Measurements from ENCODE around the gene LAMA3.

LAMA3 gene

GRCh38 chr18:23822590-23823385 is 133.5 kb downstream of the LAMA3 start:
- no peak for DNase-seq (ENCODE audit: low read depth, low spot score)

- DNase-seq (ENCODE audit: low read depth, low spot score), result no peak
These were observed 135.0 kb downstream of the LAMA3 start for GRCh38 chr18:23824240-23824639.

GRCh38 chr18:23824669-23825068 is 135.4 kb downstream of the LAMA3 start:
- DNase-seq (ENCODE audit: low read depth, low spot score), result no peak

- no peak for DNase-seq (ENCODE audit: low read depth, low spot score)
These were observed 136.2 kb downstream of the LAMA3 start for GRCh38 chr18:23825496-23825895.

GRCh38 chr18:23825978-23826405 is 136.7 kb downstream of the LAMA3 start:
- DNase-seq (ENCODE audit: low read depth, low spot score), result no peak

- DNase-seq (ENCODE audit: low read depth, low spot score), result no peak
These were observed 137.8 kb downstream of the LAMA3 start for GRCh38 chr18:23826850-23827620.

GRCh38 chr18:23827681-23828080 is 138.4 kb downstream of the LAMA3 start:
- no peak for DNase-seq (ENCODE audit: low read depth, low spot score)

GRCh38 chr18:23828426-23828825 is 139.2 kb downstream of the LAMA3 start:
- no peak for DNase-seq (ENCODE audit: low read depth, low spot score)

GRCh38 chr18:23832911-23833310 is 143.7 kb downstream of the LAMA3 start:
- no peak for DNase-seq (ENCODE audit: low read depth, low spot score)

GRCh38 chr18:23833714-23834113 is 144.5 kb downstream of the LAMA3 start:
- DNase-seq (ENCODE audit: low read depth, low spot score), result no peak

- DNase-seq (ENCODE audit: low read depth, low spot score), result no peak
These were observed 145.8 kb downstream of the LAMA3 start for GRCh38 chr18:23835091-23835490.

- DNase-seq (ENCODE audit: low read depth, low spot score), result no peak
These were observed 146.3 kb downstream of the LAMA3 start for GRCh38 chr18:23835506-23835905.

- no peak for DNase-seq (ENCODE audit: low read depth, low spot score)
These were observed 148.3 kb downstream of the LAMA3 start for GRCh38 chr18:23837591-23837990.

GRCh38 chr18:23838233-23838632 is 149.0 kb downstream of the LAMA3 start:
- no peak for DNase-seq (ENCODE audit: low read depth, low spot score)

- DNase-seq (ENCODE audit: low read depth, low spot score), result no peak
These were observed 149.6 kb downstream of the LAMA3 start for GRCh38 chr18:23838801-23839366.

GRCh38 chr18:23842305-23842704 is 153.1 kb downstream of the LAMA3 start:
- no peak for DNase-seq (ENCODE audit: low read depth, low spot score)

- DNase-seq (ENCODE audit: low read depth, low spot score), result no peak
These were observed 155.9 kb downstream of the LAMA3 start for GRCh38 chr18:23844991-23845680.

- no peak for DNase-seq (ENCODE audit: low read depth, low spot score)
These were observed 156.9 kb downstream of the LAMA3 start for GRCh38 chr18:23845988-23846630.

GRCh38 chr18:23847321-23847986 is 158.2 kb downstream of the LAMA3 start:
- DNase-seq (ENCODE audit: low read depth, low spot score), result no peak

- DNase-seq (ENCODE audit: low read depth, low spot score), result no peak
These were observed 159.9 kb downstream of the LAMA3 start for GRCh38 chr18:23849141-23849540.

GRCh38 chr18:23850215-23850614 is 161.0 kb downstream of the LAMA3 start:
- DNase-seq (ENCODE audit: low read depth, low spot score), result no peak

Data from iPS DF 19.7 (cell line).